KG1 (cell line): ENCODE results near the gene GABRG3.

Experiments
- DNase-seq: peaks from one replicate; lab custom pipeline; 2025; lab: John Stamatoyannopoulos, UW

Gene GABRG3

GRCh38 chr15:27509014-27509413 is 538.0 kb downstream of the GABRG3 start:
- no peak for DNase-seq

DNA sequence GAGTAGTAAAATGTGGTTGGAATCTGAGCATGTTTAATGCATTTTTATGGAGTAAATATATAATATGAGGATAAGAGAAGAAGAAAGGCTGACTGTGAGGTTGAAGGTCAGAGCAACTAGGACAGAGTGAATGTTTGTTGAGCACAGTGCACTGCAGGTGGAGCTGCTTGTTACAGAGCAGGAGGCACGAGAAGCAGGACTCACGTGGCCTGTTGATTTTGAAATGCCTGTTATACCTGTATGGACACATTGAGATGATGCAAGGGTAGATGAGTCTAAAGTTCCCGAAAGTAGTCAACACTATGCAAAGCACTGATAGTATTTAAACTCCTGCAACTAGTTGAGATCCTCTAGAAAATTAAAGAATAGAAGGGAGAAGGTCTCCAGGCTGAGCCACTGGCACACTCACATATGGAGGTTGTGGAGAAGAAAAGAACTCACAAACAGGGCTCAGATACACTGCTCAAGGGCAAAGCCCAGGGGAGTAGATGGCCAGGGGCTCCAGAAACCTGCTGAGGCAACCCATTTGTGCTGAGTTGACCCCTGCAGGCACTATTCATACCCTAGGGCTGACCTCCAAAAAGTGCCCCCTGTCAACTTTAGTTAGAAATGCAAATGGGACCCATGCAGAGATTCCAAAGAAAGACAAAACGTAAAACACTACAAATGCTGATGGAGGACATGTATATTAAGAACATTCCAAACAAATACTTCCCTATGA is 541.5 kb downstream of the GABRG3 start:
- DNase-seq = no peak

DNA sequence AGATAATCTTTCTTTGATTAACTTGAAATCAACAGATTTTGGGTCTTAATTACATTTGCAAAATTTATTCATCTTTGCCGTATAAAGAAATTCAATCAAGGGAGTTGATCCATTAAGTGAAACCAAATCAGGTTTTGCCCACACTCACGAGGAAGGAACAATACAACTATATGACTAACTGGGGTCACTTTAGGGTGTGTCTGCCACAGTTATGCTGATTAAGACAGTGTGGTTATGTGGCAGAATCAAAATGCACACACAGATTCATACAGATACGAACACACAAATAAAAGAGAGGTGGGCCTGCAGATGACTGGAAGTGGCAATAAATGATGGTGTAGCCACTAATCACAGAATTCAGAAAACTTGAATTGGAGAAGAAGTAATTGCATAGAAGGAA is 543.5 kb downstream of the GABRG3 start:
- DNase-seq = no peak

GRCh38 chr15:27527490-27528067 is 556.6 kb downstream of the GABRG3 start:
- DNase-seq = no peak

GRCh38 chr15:27529399-27529798 is 558.4 kb downstream of the GABRG3 start:
- DNase-seq = no peak

- DNase-seq = no peak
These were observed 560.0 kb downstream of the GABRG3 start for GRCh38 chr15:27530994-27531393.

- DNase-seq = no peak
These were observed 561.4 kb downstream of the GABRG3 start for GRCh38 chr15:27532358-27532757.

GRCh38 chr15:27535445-27536129 is 564.6 kb downstream of the GABRG3 start:
- no peak for DNase-seq

DNA sequence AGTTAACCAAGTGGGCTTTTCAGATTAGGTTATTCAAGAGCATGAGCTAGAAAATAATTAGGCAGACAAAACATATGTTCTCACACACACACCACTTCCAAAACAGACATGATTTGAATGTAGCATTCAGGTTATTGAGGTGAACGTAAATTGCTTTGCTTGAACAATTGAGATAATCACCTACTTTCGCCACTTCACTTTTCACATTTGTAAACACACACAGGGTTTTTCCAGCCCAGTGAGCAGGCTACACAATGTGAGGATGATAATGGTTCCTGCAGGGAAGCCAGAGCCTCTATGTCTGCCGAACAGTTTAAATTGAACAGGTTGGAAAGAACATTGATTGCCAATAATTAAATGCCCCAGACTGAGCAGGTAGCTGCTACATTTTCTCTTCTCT is 567.3 kb downstream of the GABRG3 start:
- DNase-seq = no peak

DNA sequence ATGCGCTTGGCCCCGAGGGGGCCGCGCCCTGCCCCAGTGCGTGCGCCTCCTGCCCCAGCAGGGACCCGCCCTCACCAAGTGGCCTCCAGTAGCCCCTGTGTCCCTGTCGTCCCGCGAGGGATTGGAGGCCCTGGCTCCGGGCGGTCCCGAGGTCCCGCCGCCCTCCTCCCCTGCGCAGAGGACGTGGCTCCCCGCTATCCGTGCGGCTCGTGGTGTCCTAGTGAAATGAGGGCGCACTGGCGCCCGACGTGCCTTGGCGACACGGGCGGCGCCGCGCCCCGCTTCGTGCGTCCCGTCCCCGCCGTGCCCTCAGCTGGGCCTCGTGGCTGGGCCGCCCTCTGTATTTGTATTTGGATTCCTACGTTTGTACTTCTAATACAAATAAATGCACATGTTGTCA is 570.6 kb downstream of the GABRG3 start:
- DNase-seq = no peak

- DNase-seq = no peak
These were observed 574.7 kb downstream of the GABRG3 start for GRCh38 chr15:27545494-27546255.

DNA sequence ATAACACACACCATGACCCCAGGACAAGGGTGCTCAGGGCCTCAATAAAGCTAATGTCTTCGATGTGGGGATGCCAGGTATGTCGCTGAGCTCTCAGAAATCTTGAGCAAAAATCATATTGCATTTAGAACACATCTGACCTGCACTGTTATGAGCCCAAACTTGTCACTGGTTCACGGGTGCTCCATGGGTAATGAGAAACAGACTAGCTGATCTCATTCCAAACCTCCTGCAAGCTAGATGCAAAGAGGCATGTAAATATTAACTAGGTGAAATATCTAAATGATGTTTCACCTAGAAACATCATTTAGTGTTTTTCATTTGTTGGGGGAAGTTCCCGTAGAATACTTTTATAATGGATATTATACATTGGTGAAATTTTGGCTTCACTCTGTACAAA is 578.8 kb downstream of the GABRG3 start:
- DNase-seq = no peak

GRCh38 chr15:27550635-27551034 is 579.7 kb downstream of the GABRG3 start:
- DNase-seq = no peak

GRCh38 chr15:27561816-27562215 is 590.8 kb downstream of the GABRG3 start:
- DNase-seq = no peak

- DNase-seq = no peak
These were observed 592.9 kb downstream of the GABRG3 start for GRCh38 chr15:27563765-27564370.

- DNase-seq = no peak
These were observed 593.7 kb downstream of the GABRG3 start for GRCh38 chr15:27564656-27565055.

GRCh38 chr15:27570746-27571145 is 599.8 kb downstream of the GABRG3 start:
- no peak for DNase-seq

GRCh38 chr15:27573805-27574485 is 603.0 kb downstream of the GABRG3 start:
- DNase-seq = no peak

- DNase-seq = no peak
These were observed 603.6 kb downstream of the GABRG3 start for GRCh38 chr15:27574541-27575054.

- no peak for DNase-seq
These were observed 604.5 kb downstream of the GABRG3 start for GRCh38 chr15:27575521-27575920.

DNA sequence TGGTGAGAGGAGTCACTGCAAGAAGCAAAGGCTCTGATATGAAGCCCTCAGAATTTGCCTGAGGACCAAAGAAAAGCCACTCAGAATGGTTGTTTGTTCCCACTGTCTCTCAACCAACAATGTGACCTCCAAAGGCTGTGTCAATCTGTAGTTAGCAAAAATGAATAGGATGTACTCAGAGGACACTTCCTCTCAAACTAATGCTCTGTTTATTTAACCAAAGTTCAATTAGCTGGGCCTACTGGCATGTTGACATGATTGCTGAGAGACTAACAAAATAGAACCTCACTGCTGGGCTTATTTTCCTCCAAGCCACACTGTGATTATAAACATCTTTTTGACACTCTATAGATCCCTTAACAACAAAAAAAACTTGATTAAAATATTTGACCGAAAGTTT is 605.6 kb downstream of the GABRG3 start:
- no peak for DNase-seq
